Ectodermal cell (in vitro differentiated cells): ENCODE data around the gene SAMMSON.

Source experiments
- H3K27ac ChIP-seq: 2 replicates; pipeline ENCODE4 v1.7.0; 2013; ENCODE audit warnings: mild to moderate bottlenecking, low read depth, low read length; ENCODE audit not compliant: insufficient read depth, poor library complexity, severe bottlenecking
- H3K27me3 ChIP-seq: 2 replicates; pipeline ENCODE4 v1.7.0; 2013; ENCODE audit warnings: mild to moderate bottlenecking, low read length; ENCODE audit not compliant: insufficient read depth, control insufficient read depth, poor library complexity, severe bottlenecking
- H3K36me3 ChIP-seq: one replicate; pipeline ENCODE4 v1.7.0; 2013; ENCODE audit warnings: low read length; ENCODE audit not compliant: control insufficient read depth, insufficient read depth
- H3K4me1 ChIP-seq: one replicate; pipeline ENCODE4 v1.7.0; 2013; ENCODE audit warnings: low read length; ENCODE audit not compliant: control insufficient read depth, insufficient read depth
- H3K4me3 ChIP-seq: 2 replicates; pipeline ENCODE4 v1.7.0; 2013; ENCODE audit warnings: low read depth, low read length, control low read depth; ENCODE audit not compliant: insufficient read depth
- H3K9me3 ChIP-seq: 2 replicates; pipeline ENCODE4 v1.7.0; 2013; ENCODE audit warnings: mild to moderate bottlenecking, low read length, moderate library complexity; ENCODE audit not compliant: control insufficient read depth
- WGBS, 2 experiments: methylation state at CpG; one replicate each; pipeline ENCODE4 v1.1.7; 2013; ENCODE audit warnings: missing lambda C conversion rate in 2 of 2; 5-methylcytosine and 5-hydroxymethylcytosine counted together

Gene SAMMSON

DNA sequence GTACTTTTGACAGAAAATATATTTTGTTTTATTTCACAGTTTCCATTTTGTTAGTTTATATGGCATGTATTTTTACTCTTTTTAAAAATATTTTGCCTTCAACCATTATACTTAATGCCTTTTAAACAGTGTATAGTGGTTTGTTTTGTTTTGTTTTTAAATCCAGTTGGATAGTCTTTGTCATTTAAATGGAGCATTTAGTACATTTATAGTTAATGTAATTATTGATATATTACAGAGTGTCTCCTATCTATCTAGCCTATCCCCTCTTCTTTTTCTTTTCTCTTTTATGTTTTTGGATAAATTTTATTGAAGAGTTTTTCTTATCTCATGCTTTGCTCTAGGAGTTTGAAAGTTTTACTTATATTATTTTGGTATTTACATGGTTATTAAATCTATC is 3.6 kb downstream of the SAMMSON start:
- Histone ChIP-seq H3K36me3 (no peaks in the 10 kb centered on the region), H3K4me1 (peaks cover 5% of the 10 kb centered on the region), H3K27ac (no peak overlapping the region), H3K4me3 (no peak overlapping the region), H3K9me3 (no peaks in the 10 kb centered on the region), H3K27me3 (no peaks in the 10 kb centered on the region)

DNA sequence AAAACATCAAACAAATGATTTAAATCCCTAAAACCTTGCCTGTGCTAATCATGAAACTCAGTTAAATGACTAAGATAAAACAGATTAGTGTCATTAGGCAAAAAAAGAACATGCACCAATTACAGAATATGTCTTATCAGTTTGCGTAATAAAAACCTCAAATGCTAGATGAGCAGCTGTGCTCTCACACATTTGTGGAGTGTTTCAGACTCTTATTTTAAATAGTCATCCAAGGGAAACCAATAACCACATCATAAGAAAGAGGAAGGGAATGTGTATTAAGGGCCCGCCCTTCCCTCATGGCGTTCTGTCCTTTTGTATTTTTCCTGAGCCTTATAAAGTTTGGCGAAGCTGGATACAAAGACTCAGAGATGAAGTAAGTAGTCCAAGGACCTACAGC is 6.6 kb downstream of the SAMMSON start:
- no peaks in the 10 kb centered on the region for H3K36me3 ChIP-seq
- no peaks in the 10 kb centered on the region for H3K4me1 ChIP-seq
- H3K27ac ChIP-seq, result no peak overlapping the region
- 97% methylated on average over 4 of the region's 4 CpGs for WGBS, 2 experiments
- H3K4me3 ChIP-seq, result no peak overlapping the region
- H3K27me3 ChIP-seq, result no peaks in the 10 kb centered on the region
- H3K9me3 ChIP-seq, result no peaks in the 10 kb centered on the region

DNA sequence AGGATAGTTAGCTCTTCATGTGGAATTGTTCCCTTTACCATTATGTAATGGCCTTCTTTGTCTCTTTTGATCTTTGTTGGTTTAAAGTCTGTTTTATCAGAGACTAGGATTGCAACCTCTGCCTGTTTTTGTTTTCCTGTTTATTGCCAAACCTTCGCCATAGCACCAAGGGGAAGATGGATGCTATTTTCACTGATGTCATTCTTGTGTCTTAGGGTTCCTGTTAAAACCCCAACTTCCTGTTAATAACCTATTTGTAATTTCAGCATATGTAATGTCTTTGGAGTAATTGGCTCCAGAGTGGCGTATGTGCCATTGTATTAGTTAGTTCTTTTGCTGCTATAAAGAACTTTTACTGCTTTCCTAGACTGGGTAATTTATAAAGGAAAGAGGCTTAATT is 10.8 kb downstream of the SAMMSON start:
- Histone ChIP-seq H3K4me1 (no peaks in the 10 kb centered on the region), H3K36me3 (no peaks in the 10 kb centered on the region), H3K27ac (no peak overlapping the region), H3K9me3 (no peaks in the 10 kb centered on the region), H3K4me3 (no peak overlapping the region), H3K27me3 (no peaks in the 10 kb centered on the region)
- WGBS, 2 experiments, result 86 to 98% methylated on average over 2 of the region's 2 CpGs

DNA sequence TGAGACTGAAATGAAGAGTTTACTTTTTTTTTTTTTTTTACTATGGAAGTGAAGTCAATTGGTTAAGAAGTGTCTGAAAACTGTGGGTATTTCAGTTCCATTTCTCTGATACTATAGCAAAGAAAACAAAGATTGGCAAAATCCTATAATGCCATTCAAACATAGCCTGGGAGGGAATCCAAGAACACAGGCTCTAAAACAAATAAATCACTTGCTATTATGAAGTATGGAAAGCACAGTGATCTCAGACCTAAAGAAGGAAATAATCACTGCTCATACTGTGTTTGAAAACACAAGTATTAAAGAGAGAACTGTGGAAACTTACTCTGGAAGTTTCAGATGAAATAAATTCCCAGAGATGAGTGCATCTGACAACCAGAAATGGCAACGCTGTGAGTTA is 12.0 kb downstream of the SAMMSON start:
- Histone ChIP-seq H3K9me3 (no peaks in the 10 kb centered on the region), H3K36me3 (no peaks in the 10 kb centered on the region), H3K4me1 (no peaks in the 10 kb centered on the region), H3K27ac (no peak overlapping the region), H3K27me3 (no peaks in the 10 kb centered on the region), H3K4me3 (no peak overlapping the region)
- WGBS, 2 experiments, result 88 to 100% methylated on average over 1 of the region's 1 CpG

DNA sequence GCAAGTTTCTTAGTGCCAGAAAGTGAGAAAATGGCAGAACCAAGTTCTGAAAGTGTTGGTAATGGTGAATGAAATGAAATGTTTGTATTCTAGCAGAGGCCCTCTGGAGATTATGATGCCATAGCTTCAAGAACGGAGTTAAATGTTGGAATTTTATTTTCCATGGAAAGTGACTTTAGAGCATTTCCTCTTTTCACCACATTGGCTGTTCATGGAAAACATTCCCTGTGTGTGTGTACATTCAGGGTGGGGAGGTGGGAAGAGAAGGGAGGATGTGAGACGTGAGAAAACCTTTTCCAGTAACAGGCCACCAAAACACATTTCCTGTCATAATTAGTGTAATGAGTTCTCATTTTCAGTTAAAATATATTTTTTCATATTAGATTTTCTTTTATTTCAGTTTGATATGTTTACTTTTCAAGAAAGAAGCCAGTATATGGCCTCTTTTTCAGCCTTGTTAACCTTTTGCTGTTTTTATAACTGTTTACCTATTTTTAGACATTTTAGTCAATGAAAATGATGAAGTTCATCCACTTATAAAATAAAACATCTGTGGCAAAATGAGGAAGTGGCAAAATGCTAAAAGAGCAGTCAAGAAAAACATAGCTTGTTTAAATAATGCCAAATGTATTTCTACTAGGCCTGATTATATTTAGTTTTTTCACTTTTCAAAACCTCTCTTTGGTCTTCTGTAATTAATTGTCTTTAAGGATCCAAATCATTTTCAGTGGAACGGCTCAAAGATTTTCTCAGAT is 21.6 kb downstream of the SAMMSON start:
- Histone ChIP-seq H3K4me3 (no peak overlapping the region), H3K27ac (no peak overlapping the region), H3K4me1 (no peaks in the 10 kb centered on the region), H3K9me3 (no peaks in the 10 kb centered on the region), H3K27me3 (no peaks in the 10 kb centered on the region), H3K36me3 (no peaks in the 10 kb centered on the region)
- 69 to 91% methylated on average over 1 of the region's 3 CpGs for WGBS, 2 experiments

DNA sequence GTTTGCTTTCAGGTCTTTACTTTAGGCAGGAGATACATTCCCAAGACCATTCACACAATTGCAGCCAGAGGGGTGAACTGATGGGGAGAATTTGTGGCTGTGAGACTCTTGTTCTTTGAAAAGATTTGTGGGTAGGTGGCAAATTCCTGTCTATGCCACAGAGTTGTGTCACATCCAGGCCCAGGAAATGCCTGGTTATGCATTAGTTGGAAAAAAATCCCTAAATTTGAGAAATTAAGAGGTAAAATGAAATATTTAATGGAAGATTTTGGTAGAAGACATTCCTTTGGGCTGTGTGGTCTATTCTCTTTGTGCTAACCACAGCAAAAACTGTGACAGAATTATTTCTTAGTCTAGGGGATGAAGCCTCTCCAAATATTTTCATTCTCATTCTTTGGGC is 28.8 kb downstream of the SAMMSON start:
- Histone ChIP-seq H3K9me3 (no peaks in the 10 kb centered on the region), H3K27ac (no peak overlapping the region), H3K36me3 (no peaks in the 10 kb centered on the region)

DNA sequence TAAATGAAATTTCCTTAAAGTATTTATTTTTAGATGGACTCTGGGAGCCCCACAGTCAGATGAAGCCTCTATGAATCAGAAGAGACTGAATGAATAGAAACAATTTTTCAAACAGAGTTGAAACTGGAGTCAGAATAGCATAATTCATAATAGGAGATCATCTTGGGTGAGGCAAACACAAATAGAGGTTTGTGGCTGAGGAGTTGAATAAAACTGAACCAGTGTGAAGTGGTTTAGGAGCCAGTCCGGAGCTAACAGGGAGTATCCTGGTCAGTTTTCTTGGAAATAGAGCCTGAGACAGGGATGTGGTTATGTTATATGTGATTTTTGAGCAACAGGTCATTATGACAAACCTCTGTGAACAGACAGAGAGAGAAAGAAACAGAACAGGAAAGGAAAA is 39.2 kb downstream of the SAMMSON start:
- Histone ChIP-seq H3K27me3 (no peaks in the 10 kb centered on the region), H3K4me1 (no peaks in the 10 kb centered on the region), H3K9me3 (no peaks in the 10 kb centered on the region), H3K4me3 (no peak overlapping the region), H3K36me3 (no peaks in the 10 kb centered on the region), H3K27ac (no peak overlapping the region)
- WGBS, 2 experiments, result 92 to 94% methylated on average over 1 of the region's 1 CpG

More for the DNA sequence above, 28.8 kb downstream of the SAMMSON start:
- Histone ChIP-seq H3K4me1 (no peaks in the 10 kb centered on the region), H3K4me3 (no peak overlapping the region), H3K27me3 (no peaks in the 10 kb centered on the region)

DNA sequence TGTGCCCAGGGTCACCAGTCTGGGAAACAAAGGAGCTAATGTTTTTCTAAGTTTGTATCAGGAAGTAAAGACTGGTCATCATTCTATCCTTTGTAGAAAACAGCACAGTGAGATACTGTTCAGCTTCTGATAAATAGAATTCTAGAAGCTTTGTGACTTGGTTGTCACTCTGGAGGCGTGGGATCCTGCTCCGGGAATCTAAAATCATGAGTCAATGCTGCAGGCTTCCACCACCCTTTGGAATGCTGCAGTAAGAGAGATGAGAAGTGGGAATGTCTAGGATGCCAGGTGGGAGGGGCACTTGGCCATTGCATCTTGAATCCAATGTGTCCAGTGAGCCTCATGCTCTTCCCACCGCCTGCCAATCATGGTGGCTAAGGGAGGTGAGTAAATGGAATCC is 40.9 kb downstream of the SAMMSON start:
- 94 to 96% methylated on average over 3 of the region's 3 CpGs for WGBS, 2 experiments
- Histone ChIP-seq H3K27ac (no peak overlapping the region), H3K9me3 (no peaks in the 10 kb centered on the region), H3K4me1 (no peaks in the 10 kb centered on the region), H3K4me3 (no peak overlapping the region), H3K36me3 (no peaks in the 10 kb centered on the region), H3K27me3 (no peaks in the 10 kb centered on the region)

DNA sequence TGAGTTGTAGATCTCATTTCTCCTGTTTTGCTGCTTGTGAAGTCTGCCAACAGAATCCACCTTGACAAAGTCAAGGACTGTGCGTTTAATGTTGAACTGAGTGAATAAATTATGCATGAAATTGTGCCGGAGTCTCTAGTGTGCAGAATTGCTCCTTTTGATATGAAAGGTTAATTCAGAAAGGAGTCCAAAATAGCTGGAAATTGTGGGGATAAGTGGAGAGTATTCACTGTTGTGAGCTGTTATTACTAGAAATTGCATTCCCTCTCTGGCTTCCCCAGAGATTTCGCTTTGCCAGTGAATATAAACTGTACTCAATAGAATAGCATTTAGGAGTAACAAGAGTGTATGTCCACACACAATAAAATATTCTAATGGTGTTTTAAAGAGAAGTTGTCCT is 43.1 kb downstream of the SAMMSON start:
- no peaks in the 10 kb centered on the region for H3K27me3 ChIP-seq
- no peak overlapping the region for H3K27ac ChIP-seq
- H3K4me3 ChIP-seq, result no peak overlapping the region
- 94 to 96% methylated on average over 2 to 3 of the region's 3 CpGs for WGBS, 2 experiments
- no peaks in the 10 kb centered on the region for H3K36me3 ChIP-seq
- no peaks in the 10 kb centered on the region for H3K4me1 ChIP-seq
- H3K9me3 ChIP-seq, result no peaks in the 10 kb centered on the region

DNA sequence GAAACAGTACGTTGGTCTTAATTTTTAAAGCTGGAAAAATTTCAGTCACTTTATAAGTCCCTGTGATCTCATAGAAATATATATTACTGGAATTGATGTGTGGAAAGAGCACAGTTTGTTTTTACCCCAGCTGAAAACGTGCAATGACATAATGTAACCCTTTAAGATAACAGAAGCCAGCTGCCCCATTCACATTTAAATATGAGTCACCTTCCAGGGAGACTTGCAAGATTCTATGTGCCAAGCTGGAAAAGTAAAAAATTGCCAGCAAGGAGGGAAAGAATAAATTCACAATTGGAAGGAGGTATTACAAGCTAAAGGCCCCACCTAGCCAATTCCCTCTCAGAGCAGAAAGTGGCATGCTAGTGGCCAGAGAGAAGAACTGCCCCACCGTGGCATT is 50.2 kb downstream of the SAMMSON start:
- no peak overlapping the region for H3K4me3 ChIP-seq
- WGBS, 2 experiments, result 81 to 87% methylated on average over 3 of the region's 3 CpGs
- no peaks in the 10 kb centered on the region for H3K27me3 ChIP-seq
- no peaks in the 10 kb centered on the region for H3K4me1 ChIP-seq
- H3K36me3 ChIP-seq, result no peaks in the 10 kb centered on the region
- H3K27ac ChIP-seq, result no peak overlapping the region
- no peaks in the 10 kb centered on the region for H3K9me3 ChIP-seq

DNA sequence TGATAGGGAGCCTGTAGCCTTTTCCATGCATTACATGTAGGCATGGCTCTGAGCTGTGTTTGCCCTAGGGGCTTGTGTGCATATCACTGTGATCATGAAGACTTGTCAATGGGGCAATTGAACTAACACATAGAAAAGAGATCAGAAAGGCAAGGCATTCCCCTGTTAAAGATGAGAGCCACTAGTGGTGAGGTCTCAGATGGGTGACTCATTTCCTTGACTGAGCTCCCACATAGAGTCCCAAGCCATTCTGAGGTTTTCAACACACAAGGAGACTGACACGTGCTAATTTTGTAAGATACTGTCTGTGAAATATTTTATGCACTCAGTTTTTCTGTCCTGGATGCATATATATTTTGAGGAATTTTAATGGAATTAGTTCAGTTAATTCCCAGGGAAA is 53.8 kb downstream of the SAMMSON start:
- no peak overlapping the region for H3K27ac ChIP-seq
- no peaks in the 10 kb centered on the region for H3K27me3 ChIP-seq
- no peak overlapping the region for H3K4me3 ChIP-seq
- H3K9me3 ChIP-seq, result no peaks in the 10 kb centered on the region
- H3K36me3 ChIP-seq, result no peaks in the 10 kb centered on the region
- H3K4me1 ChIP-seq, result no peaks in the 10 kb centered on the region
- 44 to 67% methylated on average over 1 of the region's 1 CpG for WGBS, 2 experiments
